ENCODE measurements around the gene NDFIP2. TPM values are rescaled to one million over a fixed set of nuclear protein-coding genes. Genes with fewer than 3 reads are reported as not detected.
A peak's percentile ranks its signal among the peaks of the same experiment; 100 is the strongest.

The NDFIP2 gene
- total and polyA plus RNA-seq, 2 experiments from 2014 or later, result 28.3 to 28.7 TPM

DNA sequence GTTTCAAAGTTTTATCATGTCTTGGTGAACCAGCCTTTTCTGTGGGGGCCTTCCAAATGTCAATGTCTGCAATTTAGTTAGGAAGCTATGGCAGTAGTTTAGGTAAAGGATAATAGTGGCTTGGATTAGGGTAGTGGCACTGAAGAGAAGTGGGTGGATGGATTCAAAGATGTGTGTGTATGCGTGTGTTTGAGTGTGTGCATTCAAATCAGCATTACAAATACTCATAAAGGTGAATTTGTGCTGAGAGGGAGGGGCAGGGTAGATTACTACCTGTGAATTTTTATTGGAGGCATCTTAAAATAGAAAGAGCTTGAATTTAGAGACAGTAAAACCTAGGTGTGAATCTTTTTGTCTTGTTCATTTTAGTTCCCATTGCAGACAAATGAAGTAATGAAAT lies 16.9 kb downstream of the NDFIP2 start:
- Mint-ChIP-seq H3K9me3 (no peaks in the 10 kb centered on the region), H3K4me1 (peaks cover 45% of the 10 kb centered on the region), H3K27me3 (ENCODE audit: insufficient read depth, low read depth, poor library complexity) (peaks cover 3% of the 10 kb centered on the region), H3K27ac (peak overlapping the region; percentile 39), H3K36me3 (ENCODE audit: low read depth) (no peaks in the 10 kb centered on the region), H3K4me3 (no peak overlapping the region)
- no peak overlapping the region for H3K4me2 ChIP-seq
- TF ChIP-seq ZNF114 (CRISPR knock-in tag; IDR thresholded peaks at IDR 0.05) (no peak), NANOG (IDR thresholded peaks at IDR 0.05; ENCODE audit: borderline replicate concordance) (no peak), EZH2phosphoT487 (IDR thresholded peaks at IDR 0.05; ENCODE audit: unreplicated experiment) (no peak), ZNF331 (CRISPR knock-in tag; IDR thresholded peaks at IDR 0.05; ENCODE audit: low read depth) (no peak), JUNB (IDR thresholded peaks at IDR 0.05; ENCODE audit: unreplicated experiment) (no peak), CTCF (conservative IDR thresholded peaks at IDR 0.05; ENCODE audit: low read depth in 2 of 2) (no peak), ZNF462 (CRISPR knock-in tag; IDR thresholded peaks at IDR 0.05) (no peak), CREB1 (CRISPR knock-in tag; IDR thresholded peaks at IDR 0.05; ENCODE audit: low read depth) (no peak), REST (IDR thresholded peaks at IDR 0.05; ENCODE audit: unreplicated experiment) (no peak), EZH2 (IDR thresholded peaks at IDR 0.05; ENCODE audit: low read depth, unreplicated experiment) (no peak), ETS1 (IDR thresholded peaks at IDR 0.05) (no peak), STAT1 (IDR thresholded peaks at IDR 0.05; ENCODE audit: unreplicated experiment) (no peak), POLR2AphosphoS5 (IDR thresholded peaks at IDR 0.05; ENCODE audit: low read depth) (no peak)
- H4K20me1 ChIP-seq (replicated peaks; ENCODE audit: insufficient read depth), result no peaks in the 10 kb centered on the region; the same call in 1 of the 2 replicates
- H3K9me2 ChIP-seq (ENCODE audit: insufficient read depth), result no peaks in the 10 kb centered on the region
- H3K27me3 ChIP-seq (ENCODE audit: insufficient read depth), result no peaks in the 10 kb centered on the region
- no peak overlapping the region for H2AFZ ChIP-seq
- peaks cover 98% of the 10 kb centered on the region for H3K79me2 ChIP-seq (replicated peaks; ENCODE audit: insufficient read depth)
- H3K36me3 ChIP-seq (ENCODE audit: insufficient read depth), result no peaks in the 10 kb centered on the region
- ATAC-seq (no peak), DNase-seq (ENCODE audit: low spot score) (no peak)
- H3F3A ChIP-seq (replicated peaks; ENCODE audit: low read depth), result no peaks in the 10 kb centered on the region
- H3K27ac ChIP-seq (ENCODE audit: low read depth), result no peak overlapping the region
- H3K4me3 ChIP-seq, result no peak overlapping the region
- H3K4me1 ChIP-seq (ENCODE audit: insufficient read depth), result peaks cover 32% of the 10 kb centered on the region

Data from GM23338 (cell line).